DND-41 (cell line): ENCODE data around the gene IQGAP2.

ENCODE experiments used
- ATAC-seq: fragments of 200-7000 bp; cut with Tn5 transposase; 3 replicates; pipeline ENCODE4 v1.9.1; 2021; ENCODE audit warnings: low read depth; ENCODE audit not compliant: insufficient read depth
- DNase-seq: peaks from one replicate; pipeline ENCODE4 v3.0.0-alpha.2; 2020
- H2AFZ ChIP-seq: 2 replicates; pipeline ENCODE4 v1.6.0; 2012; ENCODE audit warnings: low read depth, low read length
- H3K27ac ChIP-seq: 2 replicates; pipeline ENCODE4 v1.5.1; 2012; ENCODE audit warnings: low read length, inconsistent platforms
- H3K27me3 ChIP-seq: fragments of 200-600 bp; sonication (generic); 2 replicates; pipeline ENCODE4 v1.6.0; 2012; ENCODE audit warnings: low read length, mild to moderate bottlenecking, inconsistent platforms; ENCODE audit not compliant: insufficient read depth, poor library complexity
- H3K36me3 ChIP-seq: 2 replicates; pipeline ENCODE4 v1.5.1; 2012; ENCODE audit warnings: low read length, inconsistent platforms; ENCODE audit not compliant: insufficient read depth
- H3K4me1 ChIP-seq: 2 replicates; pipeline ENCODE4 v1.5.1; 2012; ENCODE audit warnings: mild to moderate bottlenecking, low read length; ENCODE audit not compliant: insufficient read depth
- H3K4me2 ChIP-seq: 2 replicates; pipeline ENCODE4 v1.6.0; 2012; ENCODE audit warnings: mild to moderate bottlenecking, moderate library complexity, low read length, inconsistent platforms; ENCODE audit not compliant: insufficient read depth
- H3K4me3 ChIP-seq, 2 experiments: fragments of 200-600 bp in 1 of 2; shearing (Covaris generic) in 1 of 2; 2 replicates each; pipeline ENCODE4 v1.5.1; 2012 to 2016; ENCODE audit warnings: inconsistent platforms in 2 of 2, low read length in 2 of 2, mild to moderate bottlenecking in 2 of 2, low read depth in 1 of 2, moderate library complexity in 1 of 2
- H3K79me2 ChIP-seq: 2 replicates; pipeline ENCODE4 v1.6.0; 2012; ENCODE audit warnings: low read length, inconsistent platforms; ENCODE audit not compliant: insufficient read depth
- H3K9ac ChIP-seq: 2 replicates; pipeline ENCODE4 v1.6.0; 2012; ENCODE audit warnings: low read depth, mild to moderate bottlenecking, inconsistent platforms, low read length, moderate library complexity
- H3K9me3 ChIP-seq: 2 replicates; pipeline ENCODE4 v1.5.1; 2012; ENCODE audit warnings: low read length, moderate library complexity, mild to moderate bottlenecking, inconsistent platforms; ENCODE audit not compliant: insufficient read depth, severe bottlenecking
- H4K20me1 ChIP-seq: 2 replicates; pipeline ENCODE4 v1.6.0; 2012; ENCODE audit warnings: low read length; ENCODE audit not compliant: insufficient read depth
- CTCF ChIP-seq: IDR thresholded peaks from 2 replicates; pipeline ENCODE4 v1.5.1; 2012; ENCODE audit warnings: borderline replicate concordance, low read length, moderate library complexity, mild to moderate bottlenecking; ENCODE audit not compliant: poor library complexity, severe bottlenecking; ENCODE audit errors: extremely low read depth
- EZH2 ChIP-seq: IDR thresholded peaks from 3 replicates; pipeline ENCODE4 v1.6.1; 2012; ENCODE audit warnings: borderline replicate concordance, low read depth, mild to moderate bottlenecking, moderate library complexity, low read length, inconsistent platforms; ENCODE audit not compliant: severe bottlenecking

IQGAP2 gene

DNA sequence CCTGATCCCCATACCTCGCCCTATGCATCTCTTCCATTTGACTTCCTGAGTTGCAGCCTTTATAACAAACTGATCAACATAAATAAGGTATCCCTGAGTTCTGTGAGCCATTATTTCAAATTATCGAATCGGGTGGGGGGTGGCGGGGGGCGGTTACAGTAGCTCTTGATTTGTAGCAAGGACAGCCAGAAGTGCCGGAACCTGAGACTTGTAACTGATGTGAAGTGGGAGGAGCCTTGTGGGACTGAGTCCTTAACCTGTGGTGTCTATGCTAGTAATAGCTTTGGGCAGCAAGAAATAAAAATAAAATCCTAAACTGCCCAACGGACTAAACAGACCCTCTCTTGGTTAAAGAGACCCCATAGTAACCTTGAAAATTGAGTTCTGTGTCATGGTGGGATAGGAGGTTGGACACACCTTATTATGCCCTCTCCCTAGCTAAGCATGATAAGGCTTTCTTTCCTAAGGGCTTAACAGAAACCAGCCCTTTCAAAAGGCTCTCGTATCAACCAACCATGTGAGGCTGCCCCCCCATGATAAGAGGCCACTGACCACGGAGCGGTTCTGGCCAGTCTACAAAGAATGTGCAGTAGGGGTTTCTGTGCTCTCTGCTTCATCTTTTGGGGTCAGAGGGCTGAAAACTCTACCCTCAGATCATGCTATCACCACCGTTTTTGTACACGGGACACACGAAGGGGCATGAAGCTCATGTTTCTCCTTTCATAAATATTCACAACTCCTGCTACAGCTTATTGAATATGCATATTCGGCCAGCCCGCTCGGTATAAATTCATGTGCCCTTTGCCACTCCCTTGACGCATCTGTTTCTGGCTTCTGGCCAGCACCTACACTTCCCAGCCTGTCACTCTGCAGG is 39.5 kb upstream of the IQGAP2 start:
- Histone ChIP-seq H4K20me1 (no peaks in the 10 kb centered on the region), H3K36me3 (no peaks in the 10 kb centered on the region), H3K9me3 (no peaks in the 10 kb centered on the region), H3K27ac (no peak overlapping the region), H3K9ac (no peak overlapping the region), H3K4me2 (no peak overlapping the region), H3K4me1 (no peaks in the 10 kb centered on the region), H3K27me3 (no peaks in the 10 kb centered on the region), H3K79me2 (no peaks in the 10 kb centered on the region), H3K4me3 (no peak overlapping the region), H2AFZ (no peak overlapping the region)
- DNase-seq (no peak), ATAC-seq (no peak)
- TF ChIP-seq EZH2 (no peak), CTCF (no peak)

DNA sequence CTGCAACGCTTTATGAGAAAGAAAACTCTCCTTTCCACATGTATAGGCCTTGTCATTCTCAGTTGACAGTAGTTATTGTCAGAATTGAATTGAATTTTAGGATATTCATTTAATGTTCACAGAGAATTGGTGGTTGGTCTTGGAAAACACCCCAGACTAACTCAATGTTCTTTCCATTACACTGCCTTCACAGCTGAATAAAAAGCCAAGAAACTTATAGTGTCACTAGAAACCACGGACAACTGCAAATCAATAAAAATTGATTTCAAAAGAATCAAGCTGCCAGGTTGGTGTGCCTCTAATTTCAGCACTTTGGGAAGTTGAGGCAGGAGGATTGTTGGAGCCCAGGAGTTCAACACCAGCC is 38.9 kb upstream of the IQGAP2 start:
- Histone ChIP-seq H3K27me3 (no peaks in the 10 kb centered on the region), H3K4me3 (no peak overlapping the region), H3K79me2 (no peaks in the 10 kb centered on the region), H3K9me3 (no peaks in the 10 kb centered on the region), H3K36me3 (no peaks in the 10 kb centered on the region), H3K27ac (no peak overlapping the region), H2AFZ (no peak overlapping the region), H3K4me1 (no peaks in the 10 kb centered on the region), H4K20me1 (no peaks in the 10 kb centered on the region), H3K4me2 (no peak overlapping the region), H3K9ac (no peak overlapping the region)
- DNase-seq (no peak), ATAC-seq (no peak)
- TF ChIP-seq EZH2 (no peak), CTCF (no peak)

DNA sequence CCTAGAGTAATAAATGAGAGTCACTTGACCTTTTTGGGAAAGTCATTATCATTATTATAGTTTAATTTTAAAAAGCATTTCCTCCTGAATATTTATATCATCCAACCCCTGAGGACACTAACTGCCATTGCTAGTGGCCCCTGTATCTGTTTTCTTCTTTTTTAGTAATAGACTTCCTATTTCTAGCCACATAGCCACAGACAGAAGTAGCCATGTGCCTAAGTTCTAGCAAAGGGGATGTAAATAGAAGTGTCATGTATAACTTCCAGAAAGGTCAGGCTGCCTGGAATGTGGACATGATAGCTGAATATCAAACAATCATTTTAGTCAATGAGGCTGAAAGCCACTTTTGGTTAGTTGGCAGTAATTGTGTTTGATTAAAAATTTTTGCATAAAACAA is 37.5 kb upstream of the IQGAP2 start:
- Histone ChIP-seq H3K4me2 (no peak overlapping the region), H3K27ac (no peak overlapping the region), H3K36me3 (no peaks in the 10 kb centered on the region), H3K4me1 (no peaks in the 10 kb centered on the region), H3K27me3 (no peaks in the 10 kb centered on the region), H3K9ac (no peak overlapping the region), H3K79me2 (no peaks in the 10 kb centered on the region), H4K20me1 (no peaks in the 10 kb centered on the region), H3K9me3 (no peaks in the 10 kb centered on the region), H2AFZ (no peak overlapping the region), H3K4me3 (no peak overlapping the region)
- DNase-seq = no peak
- TF ChIP-seq EZH2 = no peak
- TF ChIP-seq CTCF = no peak
- ATAC-seq = no peak
